GM19099 (cell line): ENCODE results near the gene LMX1A.

Source experiments
- POLR2A ChIP-seq: IDR thresholded peaks from 3 replicates; pipeline ENCODE4 v1.6.1; 2011; ENCODE audit warnings: low read depth; ENCODE audit not compliant: insufficient read length; ENCODE audit errors: extremely low read depth

The LMX1A gene

DNA sequence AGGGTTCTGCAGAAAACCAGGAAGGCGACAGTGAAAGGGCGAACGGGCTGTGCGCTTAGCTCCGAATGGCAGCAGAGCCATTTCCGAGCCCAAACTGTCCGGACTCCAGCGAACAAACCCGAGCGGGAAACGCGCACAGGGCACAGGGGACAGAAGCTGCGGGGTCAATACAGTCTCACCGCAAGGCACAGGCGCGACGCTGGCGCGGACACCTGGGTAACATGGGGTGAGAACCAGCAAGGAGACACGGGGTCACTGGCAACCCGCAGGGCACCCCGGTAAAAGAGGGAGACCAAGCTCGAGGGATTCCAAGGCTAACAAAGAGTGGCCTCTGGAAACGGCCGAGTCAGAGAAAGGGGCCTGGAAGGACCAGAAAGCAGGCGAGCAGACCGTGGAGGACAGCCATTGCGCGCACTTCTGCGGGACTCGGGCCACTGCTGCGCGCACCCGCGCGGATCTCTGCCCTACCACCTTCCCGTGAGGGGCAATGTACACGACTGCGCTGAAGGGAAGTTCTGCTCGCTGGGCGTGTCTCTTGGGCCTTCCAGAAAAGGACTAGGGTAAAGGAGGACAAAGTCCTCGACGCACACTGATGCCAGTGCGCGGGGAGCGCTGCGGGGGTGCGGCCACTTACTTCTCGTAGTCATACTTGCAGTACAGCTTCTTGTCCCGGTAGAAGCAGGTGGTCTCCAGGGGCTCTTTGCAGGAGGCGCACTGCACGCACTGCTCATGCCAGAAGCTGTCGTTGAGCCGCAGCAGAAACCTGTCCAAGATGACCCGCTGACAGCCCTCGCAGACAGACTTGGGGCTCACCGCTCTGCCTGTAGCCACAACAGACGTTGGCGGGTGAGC, 3.8 kb downstream of the LMX1A start:
- no peak for TF ChIP-seq POLR2A

DNA sequence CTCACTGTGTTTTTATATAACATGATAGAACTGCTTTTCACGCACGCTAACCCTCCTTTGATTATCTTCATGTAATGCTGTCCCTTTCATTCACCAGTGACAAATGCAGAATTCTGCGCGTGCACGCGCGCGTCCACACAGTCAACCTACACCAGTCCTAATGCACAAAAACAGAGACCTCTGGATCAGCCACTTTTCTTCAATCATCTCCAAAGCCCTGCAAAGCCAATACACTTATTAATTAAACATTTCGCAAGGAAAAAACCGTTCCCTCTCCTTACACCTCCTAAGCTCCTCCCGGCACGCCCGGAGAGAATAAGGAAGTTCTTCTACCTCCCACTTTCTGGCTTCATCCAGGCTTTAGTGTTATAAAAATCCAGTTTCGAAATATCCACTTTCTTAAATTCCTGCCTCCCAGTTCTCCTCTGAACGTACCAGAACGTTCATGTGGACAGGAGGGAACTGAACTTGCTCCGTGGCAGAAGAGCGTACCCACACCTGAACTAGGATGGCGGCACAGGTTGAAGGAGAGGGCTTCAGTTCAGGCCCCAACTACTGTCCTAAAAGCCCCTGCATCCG, 4.6 kb downstream of the LMX1A start:
- TF ChIP-seq POLR2A: no peak

DNA sequence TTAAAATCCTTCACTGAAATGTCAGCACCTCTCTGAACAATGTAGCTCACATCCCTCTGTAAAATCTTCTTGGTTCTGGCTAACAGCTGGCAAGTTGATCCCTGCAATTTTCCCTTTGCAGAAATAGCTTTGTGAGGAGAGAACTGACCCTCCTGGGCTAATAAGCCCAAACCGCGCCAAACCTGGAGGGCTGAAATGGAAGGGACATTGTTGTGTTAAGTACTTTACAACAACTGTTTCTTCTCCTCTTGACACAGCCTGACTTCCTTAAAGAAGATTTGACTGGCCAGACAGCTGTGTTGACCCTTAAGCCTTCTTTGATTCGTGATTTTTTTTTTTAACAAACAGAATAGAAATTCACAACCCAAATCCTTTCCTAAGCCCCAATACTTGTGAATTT, 5.7 kb downstream of the LMX1A start:
- TF ChIP-seq POLR2A: no peak

DNA sequence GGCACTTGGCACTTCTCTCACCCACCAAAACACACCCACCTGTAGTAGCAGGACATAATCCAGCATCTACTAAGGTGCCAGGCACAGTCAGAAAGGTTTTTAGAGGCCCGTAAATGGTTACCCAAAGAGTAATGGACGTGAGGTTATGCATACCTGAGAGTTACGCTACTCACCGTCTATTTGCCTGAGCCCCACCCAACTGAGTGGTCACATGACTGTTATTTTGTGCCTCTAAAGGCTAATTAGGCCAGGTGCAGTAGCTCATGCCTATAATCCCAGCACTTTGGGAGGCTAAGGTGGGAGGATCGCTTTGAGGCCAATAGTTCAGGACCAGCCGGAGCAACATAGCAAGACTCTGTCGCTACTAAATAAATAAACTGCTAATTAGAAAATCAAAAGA, 11.0 kb downstream of the LMX1A start:
- TF ChIP-seq POLR2A: no peak

DNA sequence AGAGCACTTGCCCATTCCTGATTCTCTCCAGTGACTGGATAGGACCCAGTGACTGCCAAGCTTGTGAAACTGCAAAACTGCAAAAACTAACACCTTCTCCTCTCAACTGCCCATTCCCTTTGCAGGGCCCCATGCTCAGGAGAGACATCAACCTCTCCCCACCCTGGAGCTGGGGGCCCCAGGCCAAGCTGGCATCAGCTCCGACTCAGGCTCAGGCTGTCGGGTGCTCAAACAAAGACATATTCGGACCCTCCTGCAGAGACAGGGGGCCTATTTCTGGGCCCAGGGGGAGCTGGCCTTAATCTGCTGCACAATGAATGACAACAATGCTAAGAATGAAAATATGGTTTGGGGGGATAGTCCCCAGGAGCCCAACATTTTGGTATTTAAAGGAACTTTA, 11.8 kb downstream of the LMX1A start:
- TF ChIP-seq POLR2A: no peak

DNA sequence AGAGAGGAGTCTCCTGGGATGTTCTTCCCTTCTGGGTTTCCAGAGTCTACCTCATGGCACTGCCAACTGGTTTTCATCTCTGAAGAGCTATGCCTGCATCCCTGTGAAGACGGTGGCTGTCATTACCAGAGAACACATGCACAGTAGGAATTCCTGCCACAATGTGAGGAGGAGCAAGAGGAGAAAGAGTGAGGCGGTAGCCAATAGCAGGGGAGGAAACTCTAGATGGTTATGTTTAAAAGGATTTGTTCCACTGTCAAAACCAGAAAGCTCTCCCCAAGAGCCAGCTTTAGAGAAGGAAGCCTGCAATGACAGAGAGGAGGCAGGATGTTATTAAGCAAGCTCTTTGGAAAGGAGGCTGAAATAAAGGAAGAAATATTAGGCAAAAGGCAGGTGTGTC, 12.3 kb downstream of the LMX1A start:
- no peak for TF ChIP-seq POLR2A

DNA sequence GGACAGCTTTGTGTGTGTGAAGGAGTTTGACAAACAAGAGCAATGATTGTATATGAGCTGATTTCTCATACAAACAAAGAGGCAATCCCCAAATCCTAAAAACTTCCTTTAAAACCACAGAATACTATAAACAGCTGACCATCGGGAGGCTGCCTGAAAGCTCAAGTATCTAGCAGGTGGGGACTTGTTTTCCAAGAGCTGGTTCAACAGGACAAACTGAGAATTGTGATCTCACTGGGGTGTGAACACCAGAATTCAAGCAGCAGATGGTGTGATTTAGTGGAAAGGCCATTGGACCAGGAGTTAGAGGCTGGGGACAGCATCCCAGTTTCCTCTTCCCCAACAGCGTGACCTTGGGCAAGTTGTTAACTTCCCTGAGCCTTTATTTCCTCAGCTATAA, 13.9 kb downstream of the LMX1A start:
- TF ChIP-seq POLR2A: no peak

DNA sequence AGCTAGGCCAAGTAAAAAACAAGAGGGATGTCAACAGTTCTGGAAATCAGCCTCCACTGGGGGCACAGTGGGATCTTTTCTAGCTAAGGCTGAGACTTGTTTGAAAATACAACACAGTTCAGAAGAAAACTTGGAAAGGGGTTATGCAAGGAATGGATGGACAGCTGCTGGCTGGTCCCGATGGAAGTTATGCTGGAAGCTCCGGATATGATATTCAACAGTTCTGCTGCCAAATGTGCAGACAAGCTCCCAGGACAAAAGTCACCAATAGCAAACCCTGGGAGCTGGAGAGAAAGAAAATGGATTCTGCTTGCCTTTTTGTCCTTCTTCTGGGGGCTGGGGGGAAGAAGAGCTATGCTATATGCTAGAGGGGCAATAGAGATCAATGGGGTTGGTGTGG, 14.3 kb downstream of the LMX1A start:
- no peak for TF ChIP-seq POLR2A

DNA sequence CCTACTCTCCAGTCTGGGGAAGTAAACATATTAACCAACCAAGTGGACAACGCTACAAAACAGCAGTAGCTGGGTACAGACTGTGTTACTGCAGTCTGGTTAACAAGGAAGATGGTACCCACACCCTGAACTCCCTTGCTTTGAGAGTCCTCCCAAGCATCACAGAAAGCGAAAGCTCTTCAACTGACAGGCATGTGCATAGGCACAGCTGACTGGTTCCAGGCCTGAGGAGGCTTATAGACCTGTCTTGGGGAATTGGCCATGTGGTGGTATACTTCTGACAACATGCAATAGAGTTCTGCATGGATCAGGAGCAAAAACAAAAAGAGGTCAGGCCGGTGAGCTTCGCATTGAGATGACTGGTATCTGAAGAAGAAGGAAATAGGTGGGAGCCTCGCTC, 17.4 kb downstream of the LMX1A start:
- TF ChIP-seq POLR2A: no peak

DNA sequence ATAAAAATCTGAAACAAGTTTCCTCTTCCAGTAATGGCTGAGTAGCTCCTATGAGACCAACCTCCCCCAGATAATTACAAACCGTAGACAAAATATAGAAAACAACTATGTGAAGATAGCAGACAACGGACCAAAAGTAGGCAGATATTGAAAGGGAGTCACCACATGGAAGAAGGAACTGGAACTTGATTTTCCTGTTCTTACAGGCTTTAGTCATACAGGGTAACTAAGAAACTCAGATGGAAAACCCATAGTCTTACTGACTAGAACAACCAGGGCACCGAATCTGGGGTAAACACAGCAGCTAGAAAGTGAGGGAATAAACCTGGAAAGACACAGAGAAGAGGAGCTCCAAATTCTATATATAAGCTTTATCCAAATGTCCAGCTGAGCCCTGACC, 26.0 kb downstream of the LMX1A start:
- TF ChIP-seq POLR2A: no peak

DNA sequence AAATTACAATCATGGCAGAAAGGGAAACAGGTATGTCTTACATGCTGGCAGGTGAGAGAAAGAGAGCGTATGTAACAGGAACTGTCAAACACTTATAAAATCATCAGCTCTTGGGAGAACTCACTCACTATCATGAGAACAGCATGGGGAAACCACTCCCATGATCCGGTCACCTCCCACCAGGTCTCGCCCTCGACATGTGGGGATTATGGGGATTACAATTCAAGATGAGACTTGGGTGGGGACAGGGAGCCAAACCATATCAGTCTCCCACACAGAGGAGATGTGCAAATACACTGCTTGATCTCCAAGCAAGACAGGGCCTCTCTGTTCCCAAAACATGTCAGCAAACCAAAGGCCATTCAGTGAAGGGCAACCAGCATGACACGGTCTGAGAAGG, 27.4 kb downstream of the LMX1A start:
- no peak for TF ChIP-seq POLR2A

DNA sequence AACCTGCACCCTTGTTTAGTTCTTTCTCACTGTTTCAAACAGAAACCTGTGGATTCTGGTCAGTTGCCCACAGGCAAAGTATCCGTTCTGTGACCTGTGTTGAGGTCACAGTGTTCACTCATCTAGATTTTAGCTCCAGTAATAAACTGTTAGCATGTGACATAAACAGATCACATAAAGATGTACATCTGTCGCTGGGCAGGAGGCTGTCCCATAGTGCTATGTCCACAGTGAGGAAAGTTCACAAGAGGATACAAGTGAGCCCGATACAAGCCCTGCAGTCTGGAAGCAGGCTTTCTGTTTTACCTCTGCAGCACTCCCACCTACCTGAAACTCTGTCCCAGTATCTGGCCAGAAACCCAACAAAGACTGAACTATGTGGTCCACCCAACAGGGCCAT, 28.4 kb downstream of the LMX1A start:
- no peak for TF ChIP-seq POLR2A

DNA sequence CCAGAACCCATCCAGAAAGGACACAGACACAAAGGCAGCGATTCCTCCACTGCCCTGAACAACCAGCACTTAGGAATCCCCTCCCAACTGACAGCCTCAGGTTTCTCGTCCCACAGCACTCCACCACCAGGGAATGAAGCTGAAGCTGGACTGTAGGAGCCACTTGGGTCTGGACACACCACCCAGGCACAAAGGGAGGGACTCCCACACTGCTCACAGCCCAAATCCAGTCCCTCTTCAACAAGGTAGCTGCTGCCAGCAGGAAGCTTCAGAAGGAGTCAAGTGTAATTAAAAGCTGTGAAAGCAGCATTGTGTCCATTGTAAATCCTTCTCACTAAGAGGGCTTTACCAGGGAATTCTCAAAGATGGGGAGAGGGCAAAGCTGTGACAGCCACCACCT, 29.0 kb downstream of the LMX1A start:
- no peak for TF ChIP-seq POLR2A

DNA sequence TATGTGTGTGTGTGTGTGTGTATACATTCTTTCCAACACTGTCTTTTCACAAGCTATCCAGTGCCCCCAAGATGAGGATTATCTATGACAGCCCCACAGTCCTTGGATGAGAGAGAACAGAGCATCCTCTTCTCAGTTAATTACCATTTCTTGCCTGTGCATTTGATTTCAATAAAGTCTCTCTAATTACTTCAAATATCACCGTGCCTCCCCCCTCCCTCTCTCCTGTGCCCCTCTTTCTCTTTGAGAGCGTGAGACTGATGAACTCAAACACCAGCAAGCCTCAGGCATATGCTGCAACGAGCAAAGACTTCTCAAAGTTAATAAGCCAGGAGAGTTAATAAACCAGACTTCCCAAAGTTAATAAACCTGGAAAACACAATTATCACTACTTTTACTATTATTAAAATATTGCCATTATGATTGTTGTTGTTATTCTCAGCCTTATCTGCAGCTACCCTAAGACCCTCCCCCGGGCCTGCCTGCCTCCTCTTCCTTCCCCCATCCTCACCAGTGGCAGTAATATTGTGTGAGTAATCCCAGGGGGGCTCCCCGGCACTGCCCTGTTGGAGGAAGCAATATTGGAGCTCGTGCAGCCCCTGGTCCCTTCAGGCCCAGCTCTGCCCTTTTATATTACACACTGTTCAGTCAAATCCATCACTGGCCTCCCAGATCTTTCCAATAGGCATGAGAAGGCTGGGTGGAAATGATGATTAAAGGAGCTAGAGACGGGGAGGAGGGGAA, 30.9 kb downstream of the LMX1A start:
- TF ChIP-seq POLR2A: no peak

DNA sequence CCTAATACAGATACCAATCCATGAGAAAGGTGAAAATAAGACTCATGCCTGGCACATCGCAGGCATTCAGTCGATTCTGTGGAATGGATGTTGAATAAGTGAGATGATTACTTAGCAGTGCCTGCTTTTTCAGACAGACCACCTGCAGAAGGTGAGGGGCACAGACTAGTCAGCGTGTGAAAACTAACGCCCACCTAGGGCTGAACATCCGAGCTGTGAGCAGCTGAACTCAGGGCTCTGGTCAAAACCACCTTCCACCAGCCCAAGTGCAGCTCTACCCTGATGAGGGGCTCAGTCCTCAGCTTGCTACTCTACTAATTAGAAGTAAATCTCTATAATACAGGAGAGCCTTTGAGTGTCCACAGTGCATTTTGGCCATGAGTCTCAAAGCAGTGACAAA, 32.5 kb downstream of the LMX1A start:
- TF ChIP-seq POLR2A: no peak

DNA sequence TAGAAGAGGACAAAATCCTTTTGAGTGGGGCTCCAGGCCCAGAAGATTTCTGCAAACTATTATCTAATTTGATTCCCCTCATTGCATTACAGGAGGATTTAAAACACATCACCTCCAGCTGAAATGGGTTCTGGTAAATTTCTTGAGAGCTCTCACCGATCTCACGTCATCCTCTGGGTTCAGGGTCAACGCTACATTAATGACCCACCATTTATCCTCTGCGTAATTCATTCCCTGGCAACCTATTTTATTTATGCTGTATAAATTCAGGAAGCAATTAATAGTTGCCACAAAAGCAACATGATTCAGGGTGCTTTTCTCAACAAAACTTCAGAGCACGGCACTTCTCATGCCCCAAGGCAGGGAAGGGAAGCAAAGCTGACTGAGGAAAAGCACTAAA, 38.9 kb downstream of the LMX1A start:
- TF ChIP-seq POLR2A: no peak
